Measurements from ENCODE around the gene BIN1. TPM values are rescaled to one million over a fixed set of nuclear protein-coding genes. Genes with fewer than 3 reads are reported as not detected.

Gene BIN1
- total and polyA plus RNA-seq, 2 of the 4 experiments (the other 2 are of a cell fraction): 18.1 to 25.7 TPM

DNA sequence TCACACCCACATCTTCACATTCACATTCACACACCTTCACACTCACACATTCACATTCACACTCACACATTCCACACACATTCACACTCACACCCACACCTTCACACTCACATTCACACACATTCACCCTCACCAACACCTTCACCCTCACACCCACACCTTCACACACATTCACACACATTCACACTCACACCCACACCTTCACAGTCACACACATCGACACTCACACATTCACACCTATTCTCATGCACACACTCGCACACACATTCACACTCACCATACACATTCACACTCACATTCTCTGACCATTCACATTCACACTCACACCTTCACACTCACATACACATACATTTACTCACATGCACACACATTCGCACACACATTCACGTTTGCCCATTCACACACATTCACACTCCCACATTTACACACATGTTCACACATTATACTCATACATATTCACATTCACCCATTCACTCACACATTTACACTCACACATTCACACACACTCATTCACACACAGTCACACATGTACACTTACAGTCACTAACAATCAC is 62.7 kb downstream of the BIN1 start:
- no peaks in the 10 kb centered on the region for H3K27me3 ChIP-seq (ENCODE audit: control insufficient read depth, insufficient read depth, low read length)
- no peak overlapping the region for H3K23ac ChIP-seq (ENCODE audit: low read depth, low read length)
- no peak for TF ChIP-seq RAD21 (IDR thresholded peaks at IDR 0.05; ENCODE audit: low read length)
- no peak overlapping the region for H3K18ac ChIP-seq (ENCODE audit: low read depth, low read length)
- no peak overlapping the region for H3K4ac ChIP-seq (ENCODE audit: low read depth, low read length)
- H3K4me1 ChIP-seq (ENCODE audit: control insufficient read depth, insufficient read depth, low read length): no peaks in the 10 kb centered on the region; the same call in 1 of the 2 replicates
- H3K4me3 ChIP-seq (ENCODE audit: insufficient read depth, low read depth, low read length): no peak overlapping the region
- H2AFZ ChIP-seq (replicated peaks; ENCODE audit: low read length, poor library complexity): no peak overlapping the region
- no peak overlapping the region for H4K8ac ChIP-seq (ENCODE audit: low read depth in 2 of 2, low read length in 2 of 2)
- H3K56ac ChIP-seq (ENCODE audit: extremely low read depth, insufficient read depth, low read length): no peak overlapping the region
- H3K14ac ChIP-seq (replicated peaks; ENCODE audit: low read depth, low read length): no peak overlapping the region
- intact Hi-C loops (cut with micrococcal nuclease): no loop called here
- in situ Hi-C loops (cut with MboI; ENCODE audit: low sequenced_read_pairs): no loop called here
- H3K9me1 ChIP-seq (ENCODE audit: insufficient read depth, low read length): no peaks in the 10 kb centered on the region; the same call in 1 of the 2 replicates
- no peaks in the 10 kb centered on the region for H4K20me1 ChIP-seq (ENCODE audit: insufficient read depth, low read length)
- H4K91ac ChIP-seq (ENCODE audit: insufficient read depth, low read depth, low read length): no peak overlapping the region
- no peak overlapping the region for H3K9ac ChIP-seq (ENCODE audit: low read depth, low read length)
- 0 out of 2 replicates have a peak overlapping the region, but pooled peaks have one; percentile 51 for H2AK5ac ChIP-seq (ENCODE audit: low read depth, low read length)
- H2BK20ac ChIP-seq (ENCODE audit: low read depth, low read length): no peak overlapping the region
- ChIA-PET CTCF (no interaction called here), POLR2A (ENCODE audit: unreplicated experiment) (no interaction called here)
- no peak overlapping the region for H2BK120ac ChIP-seq (ENCODE audit: low read depth, low read length)
- peaks cover 2% of the 10 kb centered on the region; the same call in 1 of the 2 replicates for H3K36me3 ChIP-seq (ENCODE audit: control insufficient read depth, insufficient read depth, low read length)
- DNase-seq (no peak), ATAC-seq (ENCODE audit: low read depth) (no peak)
- H3K79me1 ChIP-seq (ENCODE audit: low read depth in 1 of 2, low read length in 2 of 2): no peaks in the 10 kb centered on the region
- no peak overlapping the region for H2BK15ac ChIP-seq (ENCODE audit: low read depth, low read length)
- H3K27ac ChIP-seq (ENCODE audit: insufficient read depth, low read length): no peak overlapping the region
- no peak overlapping the region for H3K4me2 ChIP-seq (ENCODE audit: low read depth, low read length)
- BruUV-seq (replicated peaks): no TSS peak
- H3K9me3 ChIP-seq (ENCODE audit: control insufficient read depth, insufficient read depth, low read length): no peaks in the 10 kb centered on the region
- H2AK9ac ChIP-seq (replicated peaks; ENCODE audit: low read depth, low read length, poor library complexity): no peak overlapping the region
- dilution Hi-C loops (cut with HindIII; ENCODE audit: low sequenced_read_pairs, unreplicated experiment): no loop called here
- 94 to 100% methylated on average over 3 to 4 of the region's 4 CpGs for WGBS, 2 experiments (ENCODE audit: extremely low coverage in 2 of 2, insufficient read length in 1 of 2)
- no peak overlapping the region for H4K5ac ChIP-seq (ENCODE audit: low read depth, low read length)
- H2BK5ac ChIP-seq (ENCODE audit: low read depth, low read length, poor library complexity, severe bottlenecking): peak overlapping the region; percentile 75

Data from IMR-90 (cell line).